HG02938 (cell line): ENCODE data around the gene MYL6.

Source experiments
- ATAC-seq: cut with Tn5 transposase; IDR thresholded peaks from one replicate; pipeline ENCODE4 v1.9.1; 2021; ENCODE audit warnings: mild to moderate bottlenecking, moderate library complexity; ENCODE audit not compliant: unreplicated experiment

Gene MYL6

GRCh38 chr12:56129206-56129941, 28.8 kb upstream of the MYL6 start:
- ATAC-seq = no peak

DNA sequence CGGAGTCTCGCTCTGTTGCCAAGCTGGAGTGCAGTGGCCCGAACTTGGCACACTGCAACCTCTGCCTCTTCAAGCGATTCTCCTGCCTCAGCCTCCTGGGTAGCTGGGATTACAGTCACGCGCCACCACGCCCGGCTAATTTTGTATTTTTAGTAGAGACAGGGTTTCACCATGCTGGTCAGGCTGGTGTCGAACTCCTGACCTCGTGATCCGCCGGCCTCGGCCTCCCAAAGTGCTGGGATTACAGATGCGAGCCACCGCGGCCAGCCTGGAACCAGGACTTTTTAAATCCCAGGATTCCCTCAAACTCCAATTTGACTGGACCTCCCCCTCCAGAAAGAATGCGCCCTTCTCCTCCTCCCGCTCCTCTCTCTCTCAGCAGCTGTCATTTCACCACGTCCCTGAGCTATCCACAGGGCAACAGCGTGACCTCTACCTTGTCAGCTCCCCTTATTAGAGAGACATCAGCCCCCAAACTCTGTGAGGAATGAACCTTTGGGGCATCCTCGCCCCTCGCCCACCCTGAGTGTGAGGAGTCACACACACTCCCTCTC, 28.1 kb upstream of the MYL6 start:
- no peak for ATAC-seq

- ATAC-seq = no peak
Measured at GRCh38 chr12:56130876-56131275, 27.3 kb upstream of the MYL6 start.

DNA sequence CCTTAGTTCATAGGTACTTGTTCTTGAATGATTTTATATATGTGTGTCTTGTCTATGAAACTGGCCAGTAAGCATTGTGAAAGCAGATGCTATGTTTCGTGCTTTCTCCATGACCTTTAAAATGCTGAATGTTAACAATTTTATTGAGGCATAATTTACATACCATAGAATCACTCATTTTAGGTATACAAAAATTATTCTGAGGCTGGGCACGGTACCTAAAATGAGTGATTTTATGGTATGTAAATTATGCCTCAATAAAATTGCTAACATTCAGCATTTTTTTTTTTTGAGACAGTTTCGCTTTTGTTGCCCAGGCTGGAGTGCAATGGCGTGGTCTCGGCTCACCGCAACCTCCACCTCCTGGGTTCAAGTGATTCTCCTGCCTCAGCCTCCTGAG, 23.3 kb upstream of the MYL6 start:
- ATAC-seq = no peak

DNA sequence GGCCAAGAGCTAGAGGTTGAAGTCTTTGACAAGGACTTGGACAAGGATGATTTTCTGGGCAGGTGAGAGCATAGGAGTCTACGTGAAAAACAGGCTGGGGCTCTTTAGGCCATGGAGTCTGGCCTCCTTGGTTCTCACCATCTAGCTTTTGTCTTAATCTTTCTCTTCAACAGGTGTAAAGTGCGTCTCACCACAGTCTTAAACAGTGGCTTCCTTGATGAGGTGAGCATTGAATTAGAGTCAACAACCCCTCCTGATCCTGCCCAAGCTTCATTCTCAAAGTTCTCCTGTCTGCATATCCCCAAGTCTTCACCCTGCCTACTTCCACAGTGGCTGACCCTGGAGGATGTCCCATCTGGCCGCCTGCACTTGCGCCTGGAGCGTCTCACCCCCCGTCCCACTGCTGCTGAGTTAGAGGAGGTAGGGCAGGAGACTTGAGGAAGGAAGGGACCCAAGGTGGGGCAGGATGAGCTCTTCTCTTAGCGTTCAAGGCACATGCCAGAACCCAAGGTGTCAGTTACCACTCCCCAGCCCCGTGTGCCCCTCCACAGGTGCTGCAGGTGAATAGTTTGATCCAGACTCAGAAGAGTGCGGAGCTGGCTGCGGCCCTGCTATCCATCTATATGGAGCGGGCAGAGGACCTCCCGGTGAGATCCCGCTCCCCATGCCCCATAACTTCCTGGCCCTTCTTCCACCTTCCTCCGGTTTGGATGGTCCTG, 20.1 kb upstream of the MYL6 start:
- no peak for ATAC-seq

DNA sequence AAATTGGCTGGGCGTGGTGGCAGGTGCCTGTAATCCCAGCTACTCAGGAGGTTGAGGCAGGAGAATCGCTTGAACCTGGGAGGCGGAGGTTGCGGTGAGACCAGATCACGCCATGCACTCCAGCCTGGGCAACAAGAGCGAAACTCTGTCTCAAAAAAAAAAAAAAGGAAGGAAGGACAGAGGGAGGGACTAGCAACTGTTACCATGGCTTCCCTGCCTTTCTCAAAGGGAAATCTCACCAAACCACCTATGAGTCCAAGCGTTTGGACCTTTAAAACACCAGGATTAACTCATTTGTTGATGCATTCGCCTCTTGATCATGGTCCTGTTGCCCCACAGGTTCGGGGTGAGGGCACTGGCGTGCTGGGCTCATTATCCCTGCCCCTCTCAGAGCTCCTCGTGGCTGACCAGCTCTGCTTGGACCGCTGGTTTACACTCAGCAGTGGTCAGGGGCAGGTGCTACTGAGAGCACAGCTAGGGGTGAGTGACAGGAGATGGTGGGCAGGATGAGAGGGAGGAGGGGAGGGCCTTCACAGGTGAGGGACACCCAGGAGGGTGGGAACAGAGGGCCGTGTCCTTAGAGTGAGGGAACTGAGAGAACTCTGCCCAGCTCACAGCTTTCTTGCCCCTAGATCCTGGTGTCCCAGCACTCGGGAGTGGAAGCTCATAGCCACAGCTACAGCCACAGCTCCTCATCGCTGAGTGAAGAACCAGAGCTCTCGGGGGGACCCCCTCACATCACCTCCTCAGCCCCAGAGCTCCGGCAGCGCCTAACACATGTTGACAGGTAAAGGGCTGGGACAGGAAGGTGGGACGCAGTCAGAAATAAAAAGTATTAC, 16.0 kb upstream of the MYL6 start:
- no peak for ATAC-seq

DNA sequence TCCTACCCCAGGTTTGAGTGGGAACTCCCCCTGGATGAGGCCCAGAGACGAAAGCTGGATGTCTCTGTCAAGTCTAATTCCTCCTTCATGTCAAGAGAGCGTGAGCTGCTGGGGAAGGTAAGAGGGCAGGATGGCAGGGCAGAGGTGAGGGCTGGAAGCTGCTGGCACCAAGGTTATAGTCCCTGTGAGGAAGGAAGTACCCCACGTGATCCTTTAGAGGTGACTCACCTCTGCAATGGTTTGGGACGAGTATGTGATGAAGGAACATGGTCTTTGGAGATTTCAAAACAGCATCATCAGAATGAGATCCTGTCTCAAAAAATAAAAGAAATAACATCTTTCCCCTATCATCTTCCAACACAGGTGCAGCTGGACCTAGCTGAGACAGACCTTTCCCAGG, 14.9 kb upstream of the MYL6 start:
- no peak for ATAC-seq

- ATAC-seq = no peak
Measured at GRCh38 chr12:56143870-56144269, 14.3 kb upstream of the MYL6 start.

GRCh38 chr12:56145217-56145616, 12.9 kb upstream of the MYL6 start:
- no peak for ATAC-seq

GRCh38 chr12:56146492-56147460, 11.4 kb upstream of the MYL6 start:
- no peak for ATAC-seq

DNA sequence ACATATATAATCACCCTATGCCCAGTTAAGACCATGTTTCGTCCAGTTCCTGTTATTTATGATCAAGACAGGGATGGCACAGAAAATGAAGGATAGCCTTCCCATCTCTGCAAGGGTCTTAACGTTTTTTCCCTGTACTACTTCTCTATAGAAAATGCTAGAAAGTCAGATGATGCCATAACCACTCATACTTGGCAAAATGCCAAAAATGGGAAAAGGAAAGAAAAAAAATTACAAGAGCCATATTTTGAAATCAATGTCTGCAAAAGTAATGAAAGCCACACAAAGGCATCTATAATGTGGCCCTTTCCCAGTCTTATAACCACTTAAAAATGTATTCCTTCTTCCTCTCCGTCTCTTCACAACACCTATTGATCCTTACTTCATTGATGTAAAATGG, 7.6 kb upstream of the MYL6 start:
- no peak for ATAC-seq

DNA sequence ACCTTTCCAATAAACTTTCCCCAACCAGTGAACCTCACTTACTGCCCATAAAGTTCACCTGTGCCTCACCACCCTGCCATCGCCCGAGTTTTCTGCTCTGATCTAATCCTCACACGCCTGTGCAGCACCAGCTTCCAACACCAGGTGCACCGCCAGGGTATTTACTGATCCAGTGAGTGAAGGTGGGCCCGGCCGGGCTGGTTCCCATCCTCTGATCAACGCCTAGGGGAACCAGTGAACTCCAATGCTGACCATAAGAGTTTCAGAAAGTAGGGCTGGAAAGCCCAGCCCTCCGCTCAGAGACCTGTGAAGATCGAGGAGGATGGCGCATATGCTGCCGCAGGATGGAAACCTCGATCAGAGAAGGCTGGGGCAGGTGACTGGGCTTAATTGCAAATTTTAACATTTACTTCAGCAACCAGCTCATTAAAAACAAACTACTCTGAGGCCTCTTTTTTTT, 6.5 kb upstream of the MYL6 start:
- ATAC-seq = no peak

DNA sequence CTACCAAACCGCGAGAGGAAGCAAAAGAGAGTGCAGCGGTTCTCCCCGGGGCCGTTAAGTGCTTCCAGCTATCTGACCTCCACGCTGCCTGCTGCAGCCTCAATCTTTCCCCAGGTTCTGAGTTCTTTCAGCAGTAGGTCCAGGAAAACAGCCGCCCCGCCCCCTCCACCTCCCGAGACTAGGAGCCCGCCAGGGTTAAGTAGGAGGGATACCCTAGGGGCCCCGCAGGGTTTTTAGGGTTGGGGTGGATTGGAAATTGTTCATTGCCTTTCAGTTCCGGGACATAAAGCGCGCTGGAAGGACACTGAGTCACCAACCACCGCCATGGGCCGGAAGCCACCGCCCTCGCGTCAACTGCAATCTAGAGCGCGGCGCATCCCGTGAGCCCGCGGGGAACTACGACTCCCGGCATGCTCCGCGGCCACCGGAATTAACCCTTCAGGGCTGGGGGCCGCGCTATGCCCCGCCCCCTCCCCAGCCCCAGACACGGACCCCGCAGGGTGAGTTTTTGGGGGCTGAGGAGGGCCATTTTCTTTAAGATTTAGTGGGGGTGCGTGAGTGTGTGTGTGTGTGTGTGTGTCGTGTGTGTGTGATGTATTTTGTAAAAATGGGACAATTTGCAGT, 5.9 kb upstream of the MYL6 start, which contains the start of gene MYL6B:
Gene MYL6B, plus strand, starts transcription at position 456 of the 624 bp plus-strand sequence. CDS start 1,332 bp downstream, outside the sequence.
- ATAC-seq = peak; percentile 84

DNA sequence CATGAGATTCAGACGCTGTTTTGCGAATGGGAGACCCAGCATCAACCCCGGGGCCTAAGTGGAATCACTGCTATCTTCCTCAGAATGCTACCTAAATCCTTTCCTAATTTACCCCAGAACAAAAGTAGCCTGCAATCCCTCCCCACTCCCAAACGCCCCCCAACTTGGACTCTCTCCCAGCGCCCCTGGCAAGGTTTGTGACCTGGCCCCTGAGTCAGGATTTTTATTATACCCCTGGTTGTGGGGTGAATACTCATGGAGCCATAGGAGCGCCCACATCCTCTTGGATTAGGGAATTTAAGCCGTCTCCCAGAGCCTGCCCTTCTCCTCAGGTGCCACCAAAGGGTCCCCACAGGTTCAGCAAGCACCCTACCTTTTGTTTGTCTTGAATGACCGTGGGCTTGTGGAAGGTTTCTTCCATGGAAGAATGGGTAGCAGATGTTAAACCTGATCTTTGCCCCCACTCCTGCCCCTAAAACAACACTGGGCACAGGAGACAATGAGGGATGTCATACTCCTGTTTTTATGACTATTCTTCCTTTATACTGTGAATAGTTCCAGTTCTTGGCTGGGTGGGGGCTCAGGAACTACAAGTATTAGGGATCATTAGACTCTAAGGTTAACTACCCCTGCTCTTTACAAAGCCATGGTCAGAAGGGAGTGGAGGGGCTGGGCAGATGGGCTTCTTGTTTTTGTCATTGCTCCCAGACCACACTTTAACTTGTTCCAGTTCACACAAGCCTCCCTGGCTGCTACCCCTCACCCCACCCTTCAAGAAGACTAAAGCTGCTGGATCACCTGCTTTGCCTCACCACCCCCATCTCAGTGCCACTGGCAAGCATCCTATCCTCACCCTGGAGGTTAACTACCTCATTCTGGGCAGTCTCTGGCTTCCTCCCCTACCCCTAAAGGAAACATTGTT, 5.1 kb upstream of the MYL6 start:
- ATAC-seq = no peak

DNA sequence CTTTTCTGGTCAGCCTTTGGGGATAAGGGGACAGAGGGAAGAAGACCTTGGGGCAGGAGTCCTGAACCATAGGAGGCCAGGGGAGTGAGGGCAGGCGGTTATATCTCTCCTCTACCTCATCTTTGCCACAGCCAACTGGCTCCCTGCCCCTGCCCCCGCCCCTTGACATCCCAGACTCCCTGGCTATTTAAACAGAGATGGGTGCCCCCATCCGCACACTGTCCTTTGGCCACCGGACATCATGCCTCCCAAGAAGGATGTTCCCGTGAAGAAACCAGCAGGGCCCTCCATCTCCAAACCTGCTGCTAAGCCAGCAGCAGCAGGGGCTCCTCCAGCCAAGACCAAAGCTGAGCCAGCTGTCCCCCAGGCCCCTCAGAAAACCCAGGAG, 4.5 kb upstream of the MYL6 start:
- no peak for ATAC-seq

DNA sequence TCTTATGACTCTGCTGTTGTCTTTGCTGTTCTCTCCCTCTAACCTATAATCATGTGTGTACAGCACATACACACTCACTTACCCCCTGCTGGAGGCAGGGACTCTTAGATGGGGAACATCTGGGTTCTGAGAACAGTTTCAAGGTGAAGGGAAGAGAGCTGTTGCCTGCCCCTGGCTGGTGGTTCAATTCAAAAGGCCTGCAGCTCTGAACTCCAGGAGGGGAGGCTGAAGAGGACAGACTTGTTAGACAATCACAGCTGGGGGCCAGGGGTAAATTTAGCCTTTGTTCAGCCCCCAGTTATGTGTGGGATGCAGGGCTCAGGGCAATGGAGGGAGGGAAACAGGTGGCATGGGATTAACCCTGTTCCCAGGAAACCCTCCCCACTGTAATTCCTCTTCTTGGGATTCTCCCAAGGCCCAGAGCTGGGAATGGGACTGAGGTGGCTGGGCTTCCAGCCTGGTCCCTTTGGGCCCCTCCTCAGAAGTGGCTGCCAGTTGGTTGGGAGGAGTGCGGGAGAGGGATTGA, 3.9 kb upstream of the MYL6 start:
- ATAC-seq = no peak

DNA sequence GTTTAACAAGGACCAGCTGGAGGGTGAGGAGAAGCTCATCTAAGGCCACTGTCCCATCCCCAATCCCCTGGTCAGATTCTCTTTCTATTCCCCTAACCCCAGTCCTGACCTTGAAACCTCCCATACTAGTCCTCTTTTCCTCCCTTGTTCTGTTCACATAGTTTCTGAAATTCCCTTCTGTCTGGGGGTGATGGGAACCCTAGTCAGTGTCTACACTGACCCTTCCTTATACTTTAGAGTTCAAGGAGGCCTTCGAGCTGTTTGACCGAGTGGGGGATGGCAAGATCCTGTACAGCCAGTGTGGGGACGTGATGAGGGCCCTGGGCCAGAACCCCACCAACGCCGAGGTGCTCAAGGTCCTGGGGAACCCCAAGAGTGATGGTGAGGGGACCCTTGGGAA, 3.3 kb upstream of the MYL6 start:
- no peak for ATAC-seq

- no peak for ATAC-seq
Measured at GRCh38 chr12:56155256-56155845, 2.8 kb upstream of the MYL6 start.
